ENCODE data around the gene KLF11.

KLF11 gene

DNA sequence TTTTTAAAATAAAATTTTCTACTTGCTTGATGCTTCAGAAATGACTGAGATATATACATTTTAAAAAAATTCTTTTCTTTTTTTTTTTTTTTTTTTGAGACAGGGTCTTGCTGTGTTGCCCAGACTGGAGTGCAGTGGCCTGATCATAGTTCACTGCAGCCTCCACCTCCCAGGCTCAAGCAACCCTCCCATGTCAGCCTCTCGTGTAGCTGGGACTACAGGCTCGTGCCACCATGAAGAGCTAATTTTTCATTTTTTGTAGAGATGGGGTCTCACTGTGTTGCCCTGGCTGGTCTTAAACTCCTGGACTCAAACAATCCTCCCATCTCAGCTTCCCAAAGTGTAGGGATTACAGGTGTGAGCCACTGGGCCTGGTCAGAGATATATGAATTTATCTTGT lies 24.0 kb downstream of the KLF11 start:
- in situ Hi-C loops (cut with HindIII; ENCODE audit: low sequenced_read_pairs), result no loop called here
- TF ChIP-seq, protein P1, sequence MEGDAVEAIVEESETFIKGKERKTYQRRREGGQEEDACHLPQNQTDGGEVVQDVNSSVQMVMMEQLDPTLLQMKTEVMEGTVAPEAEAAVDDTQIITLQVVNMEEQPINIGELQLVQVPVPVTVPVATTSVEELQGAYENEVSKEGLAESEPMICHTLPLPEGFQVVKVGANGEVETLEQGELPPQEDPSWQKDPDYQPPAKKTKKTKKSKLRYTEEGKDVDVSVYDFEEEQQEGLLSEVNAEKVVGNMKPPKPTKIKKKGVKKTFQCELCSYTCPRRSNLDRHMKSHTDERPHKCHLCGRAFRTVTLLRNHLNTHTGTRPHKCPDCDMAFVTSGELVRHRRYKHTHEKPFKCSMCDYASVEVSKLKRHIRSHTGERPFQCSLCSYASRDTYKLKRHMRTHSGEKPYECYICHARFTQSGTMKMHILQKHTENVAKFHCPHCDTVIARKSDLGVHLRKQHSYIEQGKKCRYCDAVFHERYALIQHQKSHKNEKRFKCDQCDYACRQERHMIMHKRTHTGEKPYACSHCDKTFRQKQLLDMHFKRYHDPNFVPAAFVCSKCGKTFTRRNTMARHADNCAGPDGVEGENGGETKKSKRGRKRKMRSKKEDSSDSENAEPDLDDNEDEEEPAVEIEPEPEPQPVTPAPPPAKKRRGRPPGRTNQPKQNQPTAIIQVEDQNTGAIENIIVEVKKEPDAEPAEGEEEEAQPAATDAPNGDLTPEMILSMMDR (IDR thresholded peaks at IDR 0.05; ENCODE audit: low read depth, low read length, missing control alignments), result no peak
- DNase-seq (ENCODE audit: low read depth), result no peak
- no peak overlapping the region for H3K4me3 ChIP-seq (ENCODE audit: low read depth, low read length)

DNA sequence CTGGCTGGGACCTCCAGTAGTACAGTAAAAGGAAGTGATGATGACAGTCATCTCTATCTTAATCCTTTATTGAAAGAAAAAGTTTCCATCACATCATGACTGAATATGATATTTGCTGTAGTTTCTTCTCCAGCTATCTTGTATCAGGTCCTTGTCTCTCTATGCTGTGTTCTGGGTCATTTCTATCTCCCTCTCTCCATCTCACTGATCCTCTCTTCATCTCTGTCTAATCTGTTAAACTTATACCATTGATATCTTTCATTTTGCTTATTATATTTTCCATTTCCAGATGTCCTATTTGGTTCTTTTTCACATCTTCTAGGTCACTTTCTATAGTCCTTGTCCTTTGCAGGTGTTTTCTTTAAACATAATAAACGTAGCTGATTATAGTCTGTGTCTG lies 24.5 kb downstream of the KLF11 start:
- TF ChIP-seq, protein P1 (IDR thresholded peaks at IDR 0.05; ENCODE audit: low read depth, low read length, missing control alignments), result no peak
- in situ Hi-C loops (cut with HindIII; ENCODE audit: low sequenced_read_pairs), result no loop called here
- DNase-seq (ENCODE audit: low read depth), result no peak
- H3K4me3 ChIP-seq (ENCODE audit: low read depth, low read length), result no peak overlapping the region

DNA sequence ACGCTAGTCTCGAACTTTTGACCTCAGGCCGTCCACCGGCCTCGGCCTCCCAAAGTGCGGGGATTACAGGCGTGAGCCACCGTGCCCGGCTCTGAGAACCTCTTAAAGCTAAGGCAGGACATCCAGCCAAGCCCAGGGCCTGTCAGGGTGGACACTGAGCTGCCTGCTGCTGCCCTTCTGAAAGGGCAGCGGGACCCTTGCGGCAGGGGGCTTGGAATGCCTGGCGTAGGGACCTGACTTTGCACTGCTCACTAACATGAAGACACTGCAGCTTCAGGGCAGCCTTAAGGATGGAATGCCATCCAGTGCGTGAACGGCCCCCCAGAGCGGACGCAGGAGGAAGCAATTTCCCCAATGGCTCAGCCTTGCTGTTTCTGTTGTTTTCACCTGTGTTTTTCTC lies 27.8 kb downstream of the KLF11 start:
- TF ChIP-seq, protein P1 (IDR thresholded peaks at IDR 0.05; ENCODE audit: low read depth, low read length, missing control alignments), result no peak
- in situ Hi-C loops (cut with HindIII; ENCODE audit: low sequenced_read_pairs), result no loop called here
- no peak for DNase-seq (ENCODE audit: low read depth)
- H3K4me3 ChIP-seq (ENCODE audit: low read depth, low read length), result no peak overlapping the region

DNA sequence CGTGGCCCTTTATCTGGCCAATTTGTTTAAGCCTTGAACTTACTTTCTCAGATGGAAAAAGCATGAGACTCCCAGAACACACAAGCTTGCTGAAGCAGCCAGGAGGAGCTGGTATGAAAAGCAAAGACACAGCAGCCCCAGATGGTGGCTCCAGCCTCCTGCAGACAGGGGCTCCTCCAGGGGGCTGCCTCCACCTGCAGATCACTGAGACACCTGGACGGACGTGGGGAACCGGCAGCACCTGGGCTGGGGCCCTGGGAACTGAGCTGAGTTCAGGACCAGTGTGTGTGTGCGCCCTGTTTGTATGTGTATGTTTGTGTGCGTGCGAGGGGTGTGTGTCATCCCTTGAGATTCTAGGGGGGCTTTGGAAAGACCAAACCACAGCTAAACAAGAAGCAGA lies 28.2 kb downstream of the KLF11 start:
- H3K4me3 ChIP-seq (ENCODE audit: low read depth, low read length), result no peak overlapping the region
- no peak for DNase-seq (ENCODE audit: low read depth)
- TF ChIP-seq, protein P1 (IDR thresholded peaks at IDR 0.05; ENCODE audit: low read depth, low read length, missing control alignments), result no peak
- in situ Hi-C loops (cut with HindIII; ENCODE audit: low sequenced_read_pairs), result no loop called here

DNA sequence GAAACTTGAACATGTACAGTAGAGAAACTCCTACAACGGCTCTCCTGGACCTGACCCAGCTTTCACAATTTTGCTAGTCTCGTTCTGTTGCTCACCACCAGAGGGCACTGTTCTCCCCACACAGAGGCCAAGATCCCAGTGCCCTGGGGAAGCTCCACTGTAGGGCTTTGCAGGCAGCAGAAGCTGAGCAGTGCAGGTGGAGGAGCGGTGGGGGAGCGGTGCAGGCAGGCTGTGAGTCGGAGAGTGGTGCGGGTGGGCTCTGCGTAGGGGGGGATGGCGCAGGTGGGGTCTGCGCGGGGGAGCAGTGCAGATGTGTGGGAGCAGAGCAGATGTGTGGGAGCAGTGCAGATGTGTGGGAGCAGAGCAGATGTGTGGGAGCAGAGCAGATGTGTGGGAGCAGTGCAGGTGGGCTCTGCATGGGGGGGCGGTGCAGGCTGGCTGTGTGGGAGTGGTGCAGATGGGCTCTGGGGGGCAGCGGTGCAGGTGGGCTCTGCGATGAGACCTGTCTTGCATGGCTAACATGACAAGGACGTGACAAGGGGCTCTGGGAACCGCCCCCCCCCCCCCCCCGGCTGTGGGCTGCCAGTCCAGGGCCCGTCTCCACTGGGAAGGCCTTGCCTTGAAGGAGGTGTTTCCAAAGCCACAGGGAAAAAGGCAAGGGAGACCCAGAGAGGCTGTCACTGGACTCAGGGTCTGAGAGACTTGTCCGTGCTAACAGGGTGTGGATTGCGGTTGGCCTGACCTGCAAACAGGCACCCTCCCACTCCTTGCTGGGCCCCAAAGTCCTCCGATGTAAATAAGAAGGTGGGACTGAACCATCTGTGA lies 29.5 kb downstream of the KLF11 start:
- TF ChIP-seq, protein P1 (IDR thresholded peaks at IDR 0.05; ENCODE audit: low read depth, low read length, missing control alignments), result peak; percentile 87
- no peak overlapping the region for H3K4me3 ChIP-seq (ENCODE audit: low read depth, low read length)
- DNase-seq (ENCODE audit: low read depth), result peak; percentile 83
- in situ Hi-C loops (cut with HindIII; ENCODE audit: low sequenced_read_pairs), result no loop called here

DNA sequence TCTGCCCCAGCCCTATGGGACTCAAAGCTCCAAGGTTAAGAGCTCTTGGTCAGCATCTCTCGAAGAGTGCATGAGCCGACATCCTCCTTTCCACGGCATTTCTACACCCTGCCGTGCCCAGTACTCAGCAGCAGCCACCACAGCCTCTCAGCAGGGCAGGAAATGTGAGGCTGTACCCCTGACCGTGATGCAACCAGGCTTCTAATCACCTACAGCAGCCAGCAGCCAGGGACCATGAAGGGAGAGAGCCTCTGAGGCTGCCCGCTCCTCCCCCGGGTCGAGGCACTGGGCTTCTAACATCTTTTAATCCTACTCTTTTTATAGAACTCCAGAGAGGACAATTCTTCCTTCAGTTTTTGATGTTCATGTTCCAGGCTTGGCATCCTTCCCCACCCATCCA lies 30.4 kb downstream of the KLF11 start:
- no peak overlapping the region for H3K4me3 ChIP-seq (ENCODE audit: low read depth, low read length)
- TF ChIP-seq, protein P1 (IDR thresholded peaks at IDR 0.05; ENCODE audit: low read depth, low read length, missing control alignments), result no peak
- in situ Hi-C loops (cut with HindIII; ENCODE audit: low sequenced_read_pairs), result no loop called here
- no peak for DNase-seq (ENCODE audit: low read depth)
